K562 (cell line): ENCODE data around the gene ERGIC1. TPM values are rescaled to one million over a fixed set of nuclear protein-coding genes. Genes with fewer than 3 reads are reported as not detected.
A peak's percentile ranks its signal among the peaks of the same experiment; 100 is the strongest.

Experiments used
- ATAC-seq: fragments of 200-7000 bp; cut with Tn5 transposase; 3 replicates; pipeline ENCODE4 v1.9.1; 2020; ENCODE audit warnings: moderate library complexity
- BruUV-seq: library from RNA; stranded (reverse); fragments of 400-500 nt; replicated peaks from 2 replicates; lab custom pipeline; 2021; lab: Mats Ljungman, UMichigan
- CTCF ChIA-PET: fragments of 300-600 bp; formaldehyde crosslinking; extraction: SDS; loops from one replicate; lab custom pipeline; 2021; ENCODE audit warnings: low intra/inter-chr PET ratio; lab: Yijun Ruan, JAX
- POLR2A ChIA-PET: fragments of 300-600, 350-650 bp; sonication (Branson Sonifier 250); formaldehyde crosslinking; extraction: SDS; loops from one replicate; lab custom pipeline; 2021; ENCODE audit warnings: antibody characterized with exemption, inconsistent platforms; lab: Yijun Ruan, JAX
- DNase-seq, 4 experiments: peaks; one replicate each; pipeline versions ENCODE4 v3.0.0 to v3.0.0-alpha.2; 2011 to 2018; ENCODE audit warnings: low spot score in 3 of 4, mixed read lengths in 3 of 4; ENCODE audit errors: extremely low read depth in 1 of 4
- FAIRE-seq: peaks from 2 replicates; lab custom pipeline; 2011; peaks lifted over from hg19 to GRCh38; lab: Jason Lieb, UNC
- H2AFZ ChIP-seq: 2 replicates; pipeline ENCODE4 v1.6.0; 2011; ENCODE audit warnings: low read depth, low read length, control low read depth, inconsistent platforms
- H3K27ac ChIP-seq: fragments of 200-600 bp; 3 replicates; pipeline ENCODE4 v1.8.0; 2011; ENCODE audit warnings: low read depth, mild to moderate bottlenecking, control low read depth, inconsistent platforms, low read length, moderate library complexity, mixed read lengths; ENCODE audit errors: extremely low read depth
- H3K27me3 ChIP-seq, 2 experiments: fragments of 300-600 bp in 1 of 2; 2 replicates in 1 of 2; 3 replicates in 1 of 2; pipeline versions ENCODE4 v1.6.0 to v1.8.0; 2011; ENCODE audit warnings: inconsistent platforms in 2 of 2, low read length in 2 of 2, mild to moderate bottlenecking in 1 of 2, mixed read lengths in 1 of 2, moderate library complexity in 1 of 2; ENCODE audit not compliant: control insufficient read depth in 2 of 2, insufficient read depth in 2 of 2
- H3K36me3 ChIP-seq: fragments of 300-600 bp; 3 replicates; pipeline ENCODE4 v1.8.0; 2011; ENCODE audit warnings: mild to moderate bottlenecking, low read length, inconsistent platforms; ENCODE audit not compliant: control insufficient read depth, insufficient read depth
- H3K4me1 ChIP-seq, 2 experiments: fragments of 200-600 bp in 1 of 2; replicated peaks in 1 of 2; 2 replicates in 1 of 2; 3 replicates in 1 of 2; pipeline versions ENCODE4 v1.5.1 to v1.8.0; 2011; ENCODE audit warnings: inconsistent platforms in 2 of 2, low read length in 2 of 2, mild to moderate bottlenecking in 1 of 2, mixed read lengths in 1 of 2, moderate library complexity in 1 of 2; ENCODE audit not compliant: control insufficient read depth in 2 of 2, insufficient read depth in 2 of 2
- H3K4me2 ChIP-seq: 2 replicates; pipeline ENCODE4 v1.6.1; 2011; ENCODE audit warnings: low read length, control low read depth, inconsistent platforms, mixed read lengths; ENCODE audit not compliant: insufficient read depth
- H3K4me3 ChIP-seq: fragments of 200-600 bp; sonication (generic), shearing (Covaris generic); 2 replicates; pipeline ENCODE4 v1.5.1; 2016; ENCODE audit warnings: control low read depth, inconsistent platforms
- H3K79me2 ChIP-seq: fragments of 200-600 bp; 3 replicates; pipeline ENCODE4 v1.8.0; 2011; ENCODE audit warnings: low read length, inconsistent platforms; ENCODE audit not compliant: control insufficient read depth, insufficient read depth
- H3K9ac ChIP-seq, 2 experiments: 2 replicates each; pipeline versions ENCODE4 v1.6.0 to v1.6.1; 2011; ENCODE audit warnings: low read depth in 2 of 2, low read length in 2 of 2, control low read depth in 1 of 2, inconsistent platforms in 1 of 2, mild to moderate bottlenecking in 1 of 2, mixed read lengths in 1 of 2; ENCODE audit not compliant: insufficient read depth in 1 of 2
- H3K9me1 ChIP-seq: one replicate; pipeline ENCODE4 v1.6.0; 2011; ENCODE audit warnings: inconsistent platforms, mild to moderate bottlenecking, low read length, moderate library complexity; ENCODE audit not compliant: control insufficient read depth, insufficient read depth
- H3K9me3 ChIP-seq: replicated peaks from 2 replicates; pipeline ENCODE4 v1.5.1; 2011; ENCODE audit warnings: low read depth, low read length, inconsistent platforms; ENCODE audit not compliant: control insufficient read depth, insufficient read depth
- H4K20me1 ChIP-seq: replicated peaks from 2 replicates; pipeline ENCODE4 v1.6.1; 2011; ENCODE audit warnings: low read length, inconsistent platforms, mixed read lengths; ENCODE audit not compliant: control insufficient read depth, insufficient read depth
- BCOR ChIP-seq: fragments of 450-650 bp; IDR thresholded peaks from 2 replicates; pipeline ENCODE4 v1.6.1; 2016
- E2F1 ChIP-seq: sonication (generic); formaldehyde crosslinking; IDR thresholded peaks from 2 replicates; pipeline ENCODE4 v1.8.1; 2023; ENCODE audit warnings: mild to moderate bottlenecking, missing genetic modification reagents, moderate library complexity
- ELK3 ChIP-seq: fragments of 450-650 bp; formaldehyde crosslinking; IDR thresholded peaks from 2 replicates; pipeline ENCODE4 v1.4.0; 2020; ENCODE audit warnings: mild to moderate bottlenecking
- MEIS2 ChIP-seq: fragments of 450-650 bp; IDR thresholded peaks from 2 replicates; pipeline ENCODE4 v1.6.1; 2014; ENCODE audit warnings: mild to moderate bottlenecking; ENCODE audit not compliant: partially characterized antibody
- NEUROD1 ChIP-seq: fragments of 150-350 bp; IDR thresholded peaks from 2 replicates; pipeline ENCODE4 v1.6.1; 2014; ENCODE audit warnings: borderline replicate concordance, low read length, low read depth; ENCODE audit not compliant: partially characterized antibody
- NFRKB ChIP-seq: fragments of 450-650 bp; IDR thresholded peaks from 2 replicates; pipeline ENCODE4 v1.6.1; 2016; ENCODE audit warnings: low read depth
- SETDB1 ChIP-seq: IDR thresholded peaks from one replicate; pipeline ENCODE4 v1.6.1; 2012; ENCODE audit warnings: low read length, control low read depth, inconsistent platforms
- TCF3 ChIP-seq: sonication (generic); formaldehyde crosslinking; IDR thresholded peaks from 2 replicates; pipeline ENCODE4 v1.4.0; 2020; ENCODE audit warnings: mild to moderate bottlenecking, missing genetic modification reagents
- ZBTB40 ChIP-seq, 2 experiments: fragments of 450-650 bp in 1 of 2; sonication (generic) in 1 of 2; formaldehyde crosslinking in 1 of 2; IDR thresholded peaks; 2 replicates each; pipeline versions ENCODE4 v1.7.1 to v1.9.0; 2016 to 2022; ENCODE audit warnings: inconsistent platforms in 1 of 2, mild to moderate bottlenecking in 1 of 2, missing genetic modification reagents in 1 of 2
- ZNF175 ChIP-seq: fragments of 200-800 bp; sonication (Bioruptor generic); IDR thresholded peaks from 2 replicates; pipeline ENCODE4 v1.6.1; 2016; ENCODE audit warnings: low read depth, mild to moderate bottlenecking, missing genetic modification characterization, missing compliant biosample characterization
- ZNF212 ChIP-seq: fragments of 450-650 bp; formaldehyde crosslinking; IDR thresholded peaks from 2 replicates; pipeline ENCODE4 v1.4.0; 2020; ENCODE audit warnings: mild to moderate bottlenecking
- ZNF696 ChIP-seq: fragments of 250-450 bp; sonication (Bioruptor Pico); conservative IDR thresholded peaks from 2 replicates; pipeline ENCODE4 v1.4.0; 2020; ENCODE audit warnings: mild to moderate bottlenecking, moderate library complexity
- WGBS: fragments of 100-300 bp; shearing (Covaris generic); methylation state at CpG from one replicate; pipeline ENCODE4 v1.1.6; 2016; ENCODE audit warnings: low coverage, mixed read lengths; ENCODE audit not compliant: insufficient coverage; ENCODE audit errors: missing lambda C conversion rate; 5-methylcytosine and 5-hydroxymethylcytosine counted together
- in situ Hi-C: fragments of 300-500 bp; cut with MboI; formaldehyde crosslinking; loops from 4 replicates; pipeline ENCODE4 v1.15.0; 2018; ENCODE audit warnings: inconsistent platforms, mixed read lengths
- intact Hi-C: fragments of 100-400 bp; cut with micrococcal nuclease; formaldehyde crosslinking; loops from 2 replicates; pipeline ENCODE4 v1.14.2; 2022
- polyA plus RNA-seq, 8 experiments: library from polyadenylated mRNA; depleted of rRNA in 4 of 8; stranded (reverse) in 5 of 8; unstranded in 3 of 8; fragments of >200 nt; fragmentation: Nextera tagmentation in 2 of 8; fragmentation: Illumina TruSeq in 1 of 8; extraction: Ambion mirVana in 2 of 8; extraction: Trizol in 1 of 8; gene quantifications; 2 replicates each; pipeline versions ENCODE4 v1.2.1 to v1.2.3, GENCODE V29; 2011 to 2014; ENCODE audit warnings: inconsistent platforms in 1 of 8, missing spikeins in 1 of 8
- total RNA-seq, 7 experiments: library from RNA; depleted of rRNA in 6 of 7; stranded (reverse); fragments of >200 nt in 6 of 7; fragmentation: Illumina TruSeq in 2 of 7; extraction: Trizol in 2 of 7; gene quantifications; 2 replicates each; pipeline versions ENCODE4 v1.2.1 to v1.2.3, GENCODE V29; 2011 to 2021; ENCODE audit warnings: low replicate concordance in 1 of 7

ERGIC1 gene
- total and polyA plus RNA-seq, 9 of the 15 experiments (the other 6 are each of a cell fraction or from before 2014, with no cell fraction given), result 5.5 to 68.4 (median 36.4) TPM

GRCh38 chr5:172815631-172816030 lies 18.4 kb upstream of the ERGIC1 start:
- intact Hi-C loops, result no loop called here
- TF ChIP-seq NFRKB (no peak), SETDB1 (no peak), ZNF175 (no peak), E2F1 (CRISPR knock-in tag) (no peak), ZNF212 (no peak), BCOR (no peak), MEIS2 (peak; percentile 35), NEUROD1 (no peak), ZNF696 (CRISPR knock-in tag) (no peak), ELK3 (CRISPR knock-in tag) (no peak), ZBTB40 (IDR thresholded peaks at IDR 0.05) (0 out of 2 replicates have a peak, but pooled peaks have one; percentile 11), ZBTB40 (CRISPR knock-in tag; IDR thresholded peaks at IDR 0.05) (no peak), TCF3 (CRISPR knock-in tag) (0 out of 2 replicates have a peak, but pooled peaks have one; percentile 7)

More at GRCh38 chr5:172815631-172816030, 18.4 kb upstream of the ERGIC1 start:
- no peak overlapping the region for H3K4me3 ChIP-seq
- DNase-seq (no peak), ATAC-seq (no peak), FAIRE-seq (no peak)
- peaks cover 6 to 23% of the 10 kb centered on the region in 2 experiments; a peak in 4 of 5 replicates for H3K4me1 ChIP-seq
- no peak overlapping the region for H2AFZ ChIP-seq
- ChIA-PET POLR2A (interaction anchor here (0.7 to 2.2 kb wide), 4 partner anchors 8 to 307 kb away, joined by 3 to 13 read pairs (median 4); partner anchors contain the start of gene DUSP1), CTCF (no interaction called here)
- in situ Hi-C loops, result no loop called here
- H3K4me2 ChIP-seq, result peak overlapping the region; percentile 19; the same call in 1 of the 2 replicates
- no peaks in the 10 kb centered on the region for H3K9me1 ChIP-seq
- 3% methylated on average over 7 of the region's 7 CpGs for WGBS
- no peak overlapping the region; a peak in 1 of 4 replicates for H3K9ac ChIP-seq
- H4K20me1 ChIP-seq, result no peaks in the 10 kb centered on the region
- H3K27ac ChIP-seq, result no peak overlapping the region
- H3K9me3 ChIP-seq, result no peaks in the 10 kb centered on the region
- no peaks in the 10 kb centered on the region for H3K36me3 ChIP-seq
- H3K79me2 ChIP-seq, result no peaks in the 10 kb centered on the region
- no TSS peak for BruUV-seq
- H3K27me3 ChIP-seq, result no peaks in the 10 kb centered on the region
